IMR-90 (cell line): ENCODE measurements around the gene RTL1. TPM values are rescaled to one million over a fixed set of nuclear protein-coding genes. Genes with fewer than 3 reads are reported as not detected.

Experiments
- ATAC-seq: fragments of 200-7000 bp; cut with Tn5 transposase; 2 replicates; pipeline ENCODE4 v1.9.1; 2020; ENCODE audit warnings: low read depth, mild to moderate bottlenecking, moderate library complexity
- BruUV-seq: library from RNA; stranded (reverse); fragments of 400-500 nt; replicated peaks from 2 replicates; lab custom pipeline; 2021; lab: Mats Ljungman, UMichigan
- CTCF ChIA-PET: fragments of 300-600 bp; formaldehyde crosslinking; extraction: SDS; loops from one replicate; lab custom pipeline; 2021; ENCODE audit warnings: antibody characterized with exemption; lab: Yijun Ruan, JAX
- POLR2A ChIA-PET: fragments of 300-600 bp; sonication (Branson Sonifier 250); formaldehyde crosslinking; loops from one replicate; lab custom pipeline; 2022; ENCODE audit warnings: antibody characterized with exemption; ENCODE audit not compliant: unreplicated experiment; lab: Charles Lee
- DNase-seq: peaks from one replicate; pipeline ENCODE4 v3.0.0; 2013
- H2AFZ ChIP-seq: replicated peaks from 2 replicates; pipeline ENCODE3; 2013; ENCODE audit warnings: low read length, mild to moderate bottlenecking; ENCODE audit not compliant: poor library complexity
- H2AK5ac ChIP-seq: 2 replicates; pipeline ENCODE4 v1.6.1; 2013; ENCODE audit warnings: low read depth, low read length, inconsistent platforms
- H2AK9ac ChIP-seq: replicated peaks from 2 replicates; pipeline ENCODE3; 2013; ENCODE audit warnings: mild to moderate bottlenecking, low read depth, low read length, moderate library complexity; ENCODE audit not compliant: poor library complexity
- H2BK120ac ChIP-seq: 2 replicates; pipeline ENCODE4 v1.6.1; 2013; ENCODE audit warnings: low read depth, low read length, inconsistent platforms
- H2BK15ac ChIP-seq: 3 replicates; pipeline ENCODE4 v1.6.1; 2013; ENCODE audit warnings: low read depth, low read length, inconsistent platforms
- H2BK20ac ChIP-seq: 2 replicates; pipeline ENCODE4 v1.6.1; 2013; ENCODE audit warnings: low read depth, mild to moderate bottlenecking, inconsistent platforms, low read length, moderate library complexity
- H2BK5ac ChIP-seq: 2 replicates; pipeline ENCODE4 v1.6.1; 2013; ENCODE audit warnings: mild to moderate bottlenecking, low read depth, low read length, inconsistent platforms; ENCODE audit not compliant: poor library complexity, severe bottlenecking
- H3K14ac ChIP-seq: replicated peaks from 2 replicates; pipeline ENCODE4 v1.6.1; 2013; ENCODE audit warnings: low read depth, low read length, inconsistent platforms
- H3K18ac ChIP-seq: 2 replicates; pipeline ENCODE4 v1.6.1; 2013; ENCODE audit warnings: low read depth, low read length, control low read depth
- H3K23ac ChIP-seq: 2 replicates; pipeline ENCODE4 v1.6.1; 2013; ENCODE audit warnings: low read depth, low read length, inconsistent platforms
- H3K27ac ChIP-seq: 2 replicates; pipeline ENCODE4 v1.5.1; 2013; ENCODE audit warnings: mild to moderate bottlenecking, control low read depth, low read length; ENCODE audit not compliant: insufficient read depth
- H3K27me3 ChIP-seq: 2 replicates; pipeline ENCODE4 v1.6.1; 2013; ENCODE audit warnings: low read length; ENCODE audit not compliant: control insufficient read depth, insufficient read depth
- H3K36me3 ChIP-seq: 2 replicates; pipeline ENCODE4 v1.6.1; 2013; ENCODE audit warnings: low read length, mixed read lengths; ENCODE audit not compliant: control insufficient read depth, insufficient read depth
- H3K4ac ChIP-seq: 2 replicates; pipeline ENCODE4 v1.6.1; 2013; ENCODE audit warnings: low read depth, low read length, inconsistent platforms
- H3K4me1 ChIP-seq: 2 replicates; pipeline ENCODE4 v1.6.1; 2013; ENCODE audit warnings: low read length, mixed read lengths; ENCODE audit not compliant: control insufficient read depth, insufficient read depth
- H3K4me2 ChIP-seq: 2 replicates; pipeline ENCODE4 v1.6.1; 2013; ENCODE audit warnings: low read depth, mild to moderate bottlenecking, control low read depth, low read length, moderate library complexity
- H3K4me3 ChIP-seq: 2 replicates; pipeline ENCODE4 v1.5.1; 2013; ENCODE audit warnings: low read depth, mild to moderate bottlenecking, control low read depth, low read length, moderate library complexity; ENCODE audit not compliant: insufficient read depth
- H3K56ac ChIP-seq: 2 replicates; pipeline ENCODE4 v1.6.1; 2013; ENCODE audit warnings: low read length, inconsistent platforms; ENCODE audit not compliant: insufficient read depth; ENCODE audit errors: extremely low read depth
- H3K79me1 ChIP-seq, 2 experiments: 2 replicates each; pipeline ENCODE4 v1.6.1; 2013; ENCODE audit warnings: low read length in 2 of 2, inconsistent platforms in 1 of 2, low read depth in 1 of 2
- H3K9ac ChIP-seq: 2 replicates; pipeline ENCODE4 v1.6.1; 2013; ENCODE audit warnings: low read depth, low read length, control low read depth
- H3K9me1 ChIP-seq: 2 replicates; pipeline ENCODE4 v1.6.1; 2013; ENCODE audit warnings: low read length, inconsistent platforms; ENCODE audit not compliant: insufficient read depth
- H3K9me3 ChIP-seq: 2 replicates; pipeline ENCODE4 v1.6.1; 2013; ENCODE audit warnings: low read length; ENCODE audit not compliant: control insufficient read depth, insufficient read depth
- H4K20me1 ChIP-seq: 2 replicates; pipeline ENCODE4 v1.6.1; 2013; ENCODE audit warnings: low read length, inconsistent platforms; ENCODE audit not compliant: insufficient read depth
- H4K5ac ChIP-seq: 2 replicates; pipeline ENCODE4 v1.6.1; 2013; ENCODE audit warnings: mild to moderate bottlenecking, low read depth, low read length, control low read depth
- H4K8ac ChIP-seq, 2 experiments: 2 replicates each; pipeline ENCODE4 v1.6.1; 2013; ENCODE audit warnings: low read depth in 2 of 2, low read length in 2 of 2, control low read depth in 1 of 2, inconsistent platforms in 1 of 2
- H4K91ac ChIP-seq: 2 replicates; pipeline ENCODE4 v1.6.1; 2013; ENCODE audit warnings: low read depth, low read length, inconsistent platforms; ENCODE audit not compliant: insufficient read depth
- CEBPB ChIP-seq: IDR thresholded peaks from 2 replicates; pipeline ENCODE4 v1.6.1; 2012; ENCODE audit warnings: low read depth, low read length, improper control_type of control experiment
- CTCF ChIP-seq: conservative IDR thresholded peaks from 2 replicates; pipeline ENCODE4 v1.5.1; 2012; ENCODE audit warnings: mild to moderate bottlenecking, low read depth, low read length, improper control_type of control experiment
- ELK1 ChIP-seq: fragments of 150-350 bp; IDR thresholded peaks from 2 replicates; pipeline ENCODE4 v1.6.1; 2016; ENCODE audit warnings: low read depth, mild to moderate bottlenecking, low read length, moderate library complexity, borderline replicate concordance
- FOS ChIP-seq: fragments of 150-350 bp; IDR thresholded peaks from 2 replicates; pipeline ENCODE4 v1.6.1; 2016; ENCODE audit warnings: low read depth, low read length
- MAZ ChIP-seq: IDR thresholded peaks from 2 replicates; pipeline ENCODE4 v1.6.1; 2012; ENCODE audit warnings: low read depth, mild to moderate bottlenecking, low read length, improper control_type of control experiment, moderate library complexity, borderline replicate concordance
- MXI1 ChIP-seq: IDR thresholded peaks from 2 replicates; pipeline ENCODE4 v1.6.1; 2012; ENCODE audit warnings: low read depth, mild to moderate bottlenecking, low read length, moderate library complexity, borderline replicate concordance
- NFE2L2 ChIP-seq: fragments of 150-350 bp; IDR thresholded peaks from 2 replicates; pipeline ENCODE4 v1.6.1; 2016; ENCODE audit warnings: low read depth, mild to moderate bottlenecking, low read length
- POLR2A ChIP-seq: IDR thresholded peaks from 2 replicates; pipeline ENCODE4 v1.6.1; 2012; ENCODE audit warnings: mild to moderate bottlenecking, low read depth, low read length
- RAD21 ChIP-seq: IDR thresholded peaks from 2 replicates; pipeline ENCODE4 v1.6.1; 2012; ENCODE audit warnings: low read length, improper control_type of control experiment
- RFX5 ChIP-seq: IDR thresholded peaks from 2 replicates; pipeline ENCODE4 v1.8.0; 2012; ENCODE audit warnings: low read depth, mild to moderate bottlenecking, low read length, moderate library complexity
- SMC3 ChIP-seq: fragments of 150-350 bp; IDR thresholded peaks from 2 replicates; pipeline ENCODE4 v1.6.1; 2016; ENCODE audit warnings: low read depth, mild to moderate bottlenecking, antibody characterized with exemption, low read length, moderate library complexity
- USF2 ChIP-seq: fragments of 150-350 bp; IDR thresholded peaks from 2 replicates; pipeline ENCODE4 v1.6.1; 2017; ENCODE audit warnings: mild to moderate bottlenecking, antibody characterized with exemption, low read length, low read depth
- WGBS, 2 experiments: methylation state at CpG; one replicate each; pipeline versions ENCODE4 v1.1.5 to v1.1.7; 2013; ENCODE audit warnings: missing lambda C conversion rate in 2 of 2; ENCODE audit not compliant: insufficient read length in 1 of 2; ENCODE audit errors: extremely low coverage in 2 of 2; 5-methylcytosine and 5-hydroxymethylcytosine counted together
- dilution Hi-C: fragments of 300-500 bp; cut with HindIII; formaldehyde crosslinking; loops from one replicate; pipeline ENCODE4 v1.14.3; 2018; ENCODE audit warnings: low sequenced_read_pairs; ENCODE audit not compliant: unreplicated experiment
- in situ Hi-C: fragments of 300-500 bp; cut with MboI; formaldehyde crosslinking; loops from 3 replicates; pipeline ENCODE4 v1.14.3; 2019; ENCODE audit warnings: low sequenced_read_pairs, inconsistent platforms, mixed read lengths
- intact Hi-C: fragments of 100-400 bp; cut with micrococcal nuclease; formaldehyde crosslinking; loops from 2 replicates; pipeline ENCODE4 v1.10.0; 2022
- polyA plus RNA-seq, 3 experiments: library from polyadenylated mRNA; depleted of rRNA; stranded (reverse); fragments of >200 nt; gene quantifications; 2 replicates each; pipeline ENCODE4 v1.2.3, GENCODE V29; 2012; ENCODE audit warnings: low replicate concordance in 1 of 3
- total RNA-seq: library from RNA; depleted of rRNA; stranded (reverse); fragments of >200 nt; gene quantifications from 2 replicates; pipeline ENCODE4 v1.2.3, GENCODE V29; 2012

Gene RTL1
- total and polyA plus RNA-seq, 2 of the 4 experiments (the other 2 are of a cell fraction) = not detected

GRCh38 chr14:100944052-100944451, 40.5 kb upstream of the RTL1 start:
- no peak for TF ChIP-seq RFX5
- TF ChIP-seq ELK1 = no peak
- no peak for TF ChIP-seq MAZ
- no peak for TF ChIP-seq USF2
- no peak for TF ChIP-seq RAD21
- no peak for TF ChIP-seq FOS
- TF ChIP-seq POLR2A = no peak
- no peak for TF ChIP-seq MXI1
- TF ChIP-seq CTCF = no peak
- TF ChIP-seq NFE2L2 = no peak
- no peak for TF ChIP-seq SMC3
- TF ChIP-seq CEBPB = no peak
- Histone ChIP-seq H2AK9ac (no peak overlapping the region), H3K4me2 (no peak overlapping the region), H2BK20ac (no peak overlapping the region), H4K20me1 (peaks cover 8% of the 10 kb centered on the region; the same call in 1 of the 2 replicates), H4K8ac (no peak overlapping the region), H3K36me3 (peaks cover 15% of the 10 kb centered on the region), H3K79me1 (peaks cover 0 to 6% of the 10 kb centered on the region in 2 experiments; a peak in 2 of 4 replicates), H3K27me3 (no peaks in the 10 kb centered on the region), H3K9me1 (0 out of 2 replicates have a peak, but pooled peaks cover 3% of the 10 kb centered on the region), H3K23ac (no peak overlapping the region), H4K91ac (no peak overlapping the region), H2AK5ac (no peak overlapping the region), H3K27ac (no peak overlapping the region), H3K4me3 (no peak overlapping the region), H3K4ac (no peak overlapping the region), H2BK5ac (no peak overlapping the region), H2BK15ac (no peak overlapping the region), H3K9ac (no peak overlapping the region), H2AFZ (no peak overlapping the region), H4K5ac (no peak overlapping the region), H3K4me1 (no peaks in the 10 kb centered on the region), H3K56ac (no peak overlapping the region), H3K14ac (no peak overlapping the region), H2BK120ac (no peak overlapping the region), H3K18ac (no peak overlapping the region), H3K9me3 (no peaks in the 10 kb centered on the region)
- no CpG with 5 or more reads among the region's 2 CpGs for WGBS, 2 experiments
- dilution Hi-C loops (no loop called here), in situ Hi-C loops (no loop called here), intact Hi-C loops (no loop called here)
- DNase-seq (no peak), ATAC-seq (no peak)
- ChIA-PET CTCF (no interaction called here), POLR2A (no interaction called here)
- no TSS peak for BruUV-seq
